ENCODE results near the gene NADK. TPM values are rescaled to one million over a fixed set of nuclear protein-coding genes. Genes with fewer than 3 reads are reported as not detected.

NADK gene
- total RNA-seq, result 28.9 and 31.5 TPM in 2 replicates

GRCh38 chr1:1777950-1778662 is at the start of gene NADK:
NADK (minus strand) TSS chr1:1778470; CDS start chr1:1765406, 13,064 bp downstream.

GRCh38 chr1:1724035-1724864 is 54.0 kb downstream of the NADK start, which contains the start of gene CDK11A:
CDK11A (minus strand) TSS chr1:1724357; CDS start chr1:1722818, 1,539 bp downstream.

Other genes with a start within 250 kb of the NADK start
- gene TMEM240, start 237.8 kb downstream of the NADK start, total RNA-seq, result 1.2 TPM in 2 replicates
- 54.4 and 54.6 TPM in 2 replicates for gene SSU72, start 203.6 kb downstream of the NADK start, total RNA-seq
- 0.60 and 0.65 TPM in 2 replicates for gene FNDC10, start 178.3 kb downstream of the NADK start, total RNA-seq
- 33.8 and 35.0 TPM in 2 replicates for gene MIB2, start 163.0 kb downstream of the NADK start, total RNA-seq
- gene MMP23B, start 146.3 kb downstream of the NADK start, total RNA-seq, result 0.17 and 1.1 TPM in 2 replicates
- gene CDK11B, start 119.5 kb downstream of the NADK start, total RNA-seq, result 7.0 and 9.7 TPM in 2 replicates
- gene SLC35E2B, start 85.7 kb downstream of the NADK start, total RNA-seq, result 29.0 and 35.9 TPM in 2 replicates
- gene CDK11A, start 54.1 kb downstream of the NADK start, total RNA-seq, result 9.5 and 11.0 TPM in 2 replicates
- gene GNB1, start 112.6 kb upstream of the NADK start, total RNA-seq, result 79.4 and 88.2 TPM in 2 replicates
- under 0.01 TPM in 1 of 2 replicates, not detected in the other for gene CALML6, start 136.8 kb upstream of the NADK start, total RNA-seq
- gene TMEM52, start 140.8 kb upstream of the NADK start, total RNA-seq, result not detected in 2 replicates
- gene CFAP74, start 225.3 kb upstream of the NADK start, total RNA-seq, result not detected in 2 replicates
- gene GABRD, start 240.9 kb upstream of the NADK start, total RNA-seq, result 0.86 and 1.3 TPM in 2 replicates